ENCODE measurements around the gene BCKDHA.

The BCKDHA gene

GRCh38 chr19:41425174-41426115 is 27.8 kb downstream of the BCKDHA start:
- Histone ChIP-seq H3K36me3 (peaks cover 51% of the 10 kb centered on the region), H3K4me3 (ENCODE audit: low read depth in 1 of 2, low read length in 1 of 2) (peak overlapping the region; percentile 94 to 100), H3K9me3 (no peaks in the 10 kb centered on the region), H3K27ac (peak overlapping the region; percentile 96), H3K27me3 (no peaks in the 10 kb centered on the region), H3K4me1 (ENCODE audit: control insufficient read depth in 1 of 2, insufficient read depth in 1 of 2, low read depth in 1 of 2, low read length in 1 of 2) (peaks cover 89 to 96% of the 10 kb centered on the region in 2 experiments)
- no peak for TF ChIP-seq CTCF (IDR thresholded peaks at IDR 0.05)

GRCh38 chr19:41426116-41426841 is 28.7 kb downstream of the BCKDHA start:
- Histone ChIP-seq H3K36me3 (peaks cover 50% of the 10 kb centered on the region), H3K4me3 (ENCODE audit: low read depth in 1 of 2, low read length in 1 of 2) (peak overlapping the region; percentile 94 to 100), H3K4me1 (ENCODE audit: control insufficient read depth in 1 of 2, insufficient read depth in 1 of 2, low read depth in 1 of 2, low read length in 1 of 2) (peaks cover 89 to 95% of the 10 kb centered on the region in 2 experiments), H3K9me3 (no peaks in the 10 kb centered on the region), H3K27me3 (no peaks in the 10 kb centered on the region), H3K27ac (peak overlapping the region; percentile 96)
- TF ChIP-seq CTCF (IDR thresholded peaks at IDR 0.05) = no peak

- H3K4me1 ChIP-seq (ENCODE audit: control insufficient read depth in 1 of 2, insufficient read depth in 1 of 2, low read depth in 1 of 2, low read length in 1 of 2) = peaks cover 87 to 92% of the 10 kb centered on the region in 2 experiments
- no peak for TF ChIP-seq CTCF (IDR thresholded peaks at IDR 0.05)
- no peaks in the 10 kb centered on the region for H3K27me3 ChIP-seq
- H3K27ac ChIP-seq = peak within 1 kb of the TSS; percentile 96
- no peaks in the 10 kb centered on the region for H3K9me3 ChIP-seq
- H3K4me3 ChIP-seq (ENCODE audit: low read depth in 1 of 2, low read length in 1 of 2) = peak within 1 kb of the TSS; percentile 94 to 100
- H3K36me3 ChIP-seq = peaks cover 44% of the 10 kb centered on the region
Measured at GRCh38 chr19:41426952-41427646, 29.5 kb downstream of the BCKDHA start, which contains the start of gene B3GNT8. Gene B3GNT8 (minus strand): TSS chr19:41427374. CDS start chr19:41426778, 596 bp downstream.

GRCh38 chr19:41427647-41428480 is 30.2 kb downstream of the BCKDHA start:
- Histone ChIP-seq H3K27ac (peak overlapping the region; percentile 96), H3K36me3 (peaks cover 43% of the 10 kb centered on the region), H3K9me3 (no peaks in the 10 kb centered on the region), H3K4me1 (ENCODE audit: control insufficient read depth in 1 of 2, insufficient read depth in 1 of 2, low read depth in 1 of 2, low read length in 1 of 2) (peaks cover 79 to 86% of the 10 kb centered on the region in 2 experiments), H3K4me3 (ENCODE audit: low read depth in 1 of 2, low read length in 1 of 2) (peak overlapping the region; percentile 94 to 100), H3K27me3 (no peaks in the 10 kb centered on the region)
- TF ChIP-seq CTCF (IDR thresholded peaks at IDR 0.05) = no peak

All from neutrophil (primary cell).